ENCODE measurements around the gene RNASEH2A. TPM values are rescaled to one million over a fixed set of nuclear protein-coding genes. Genes with fewer than 3 reads are reported as not detected.
"Not testable (repeated sequence)": the region's sequence is repeated elsewhere in the genome, so short reads cannot be mapped to it uniquely, and the experiment has no call there.

RNASEH2A gene
- total RNA-seq, 2 experiments from 2014 or later = 34.8 to 38.4 TPM

- Mint-ChIP-seq H3K36me3 (ENCODE audit: low read depth) (no peaks in the 10 kb centered on the region), H3K4me1 (peaks cover 32% of the 10 kb centered on the region), H3K27me3 (peaks cover 67% of the 10 kb centered on the region), H3K27ac (no peak overlapping the region), H3K4me3 (peak overlapping the region; percentile 24), H3K9me3 (no peaks in the 10 kb centered on the region)
- ChIA-PET POLR2A (no interaction called here), CTCF (no interaction called here)
- peak; percentile 64 for DNase-seq
Measured at GRCh38 chr19:12840091-12841079, 34.0 kb downstream of the RNASEH2A start.

GRCh38 chr19:12841094-12841493 lies 34.7 kb downstream of the RNASEH2A start:
- H3K27me3 Mint-ChIP-seq = peaks cover 61% of the 10 kb centered on the region
- POLR2A ChIA-PET = no interaction called here
- CTCF ChIA-PET = no interaction called here
- no peak overlapping the region for H3K27ac Mint-ChIP-seq
- H3K4me1 Mint-ChIP-seq = peaks cover 32% of the 10 kb centered on the region
- peak overlapping the region; percentile 24 for H3K4me3 Mint-ChIP-seq
- peak; percentile 30 for DNase-seq
- H3K9me3 Mint-ChIP-seq = no peaks in the 10 kb centered on the region
- no peaks in the 10 kb centered on the region for H3K36me3 Mint-ChIP-seq (ENCODE audit: low read depth)

DNA sequence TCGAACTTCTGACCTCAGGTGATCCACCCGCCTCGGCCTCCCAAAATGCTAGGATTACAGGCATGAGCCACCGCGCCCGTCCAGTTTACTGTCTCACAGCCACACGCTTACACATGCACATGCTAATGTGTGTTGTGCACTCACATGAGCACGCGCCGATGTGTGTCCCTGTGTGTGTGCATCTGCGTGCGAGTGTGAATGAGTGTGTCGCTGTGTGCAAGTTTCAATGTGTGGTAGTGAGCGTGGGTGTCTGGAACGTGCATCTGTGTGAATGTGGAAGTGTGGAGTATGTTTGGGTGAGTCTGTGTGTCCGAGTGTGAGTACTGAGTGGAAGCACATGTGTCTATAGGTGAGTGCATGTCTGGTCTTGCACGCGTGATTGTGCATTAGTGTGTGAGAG lies 36.1 kb downstream of the RNASEH2A start:
- ChIA-PET CTCF (no interaction called here), POLR2A (no interaction called here)
- DNase-seq = no peak
- Mint-ChIP-seq H3K27ac (no peak overlapping the region), H3K4me1 (peaks cover 34% of the 10 kb centered on the region), H3K9me3 (no peaks in the 10 kb centered on the region), H3K27me3 (peaks cover 52% of the 10 kb centered on the region), H3K36me3 (ENCODE audit: low read depth) (no peaks in the 10 kb centered on the region), H3K4me3 (no peak overlapping the region)

DNA sequence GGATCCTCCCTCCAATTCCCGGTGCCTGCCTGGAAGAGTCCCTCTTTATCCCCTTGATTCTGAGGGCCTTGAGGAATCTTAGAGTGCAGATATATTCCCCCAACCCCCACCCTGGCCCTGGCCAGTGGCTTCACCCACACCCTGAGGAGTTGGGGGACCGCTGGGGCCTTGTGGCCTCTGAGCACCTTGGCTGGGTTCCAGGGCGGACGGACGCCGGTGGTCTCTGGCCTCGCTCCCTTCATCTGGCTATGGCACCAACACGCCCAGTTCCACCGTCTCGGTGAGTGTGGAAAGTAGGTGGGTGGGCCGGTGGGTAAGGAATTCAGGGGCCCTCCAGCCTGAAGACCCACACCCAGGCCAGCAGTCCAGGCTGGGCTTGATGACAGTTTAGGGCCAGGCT lies 36.9 kb downstream of the RNASEH2A start:
- peaks cover 46% of the 10 kb centered on the region for H3K27me3 Mint-ChIP-seq
- no peak overlapping the region for H3K4me3 Mint-ChIP-seq
- no peaks in the 10 kb centered on the region for H3K9me3 Mint-ChIP-seq
- H3K27ac Mint-ChIP-seq = no peak overlapping the region
- POLR2A ChIA-PET = no interaction called here
- DNase-seq = no peak
- no peaks in the 10 kb centered on the region for H3K36me3 Mint-ChIP-seq (ENCODE audit: low read depth)
- CTCF ChIA-PET = interaction anchor here (1.1 kb wide), 1 partner anchor 84 kb away, joined by 3 read pairs; no protein-coding TSS in a partner anchor
- H3K4me1 Mint-ChIP-seq = peaks cover 37% of the 10 kb centered on the region

GRCh38 chr19:12843999-12844732 lies 37.8 kb downstream of the RNASEH2A start:
- no peak for DNase-seq
- Mint-ChIP-seq H3K4me1 (peaks cover 32% of the 10 kb centered on the region), H3K36me3 (ENCODE audit: low read depth) (no peaks in the 10 kb centered on the region), H3K9me3 (no peaks in the 10 kb centered on the region), H3K27ac (no peak overlapping the region), H3K4me3 (no peak overlapping the region), H3K27me3 (peaks cover 40% of the 10 kb centered on the region)
- CTCF ChIA-PET = interaction anchor here (1.1 to 4.3 kb wide), 3 partner anchors 83 to 87 kb away, joined by 3 to 28 read pairs (median 6); no protein-coding TSS in a partner anchor
- POLR2A ChIA-PET = no interaction called here

DNA sequence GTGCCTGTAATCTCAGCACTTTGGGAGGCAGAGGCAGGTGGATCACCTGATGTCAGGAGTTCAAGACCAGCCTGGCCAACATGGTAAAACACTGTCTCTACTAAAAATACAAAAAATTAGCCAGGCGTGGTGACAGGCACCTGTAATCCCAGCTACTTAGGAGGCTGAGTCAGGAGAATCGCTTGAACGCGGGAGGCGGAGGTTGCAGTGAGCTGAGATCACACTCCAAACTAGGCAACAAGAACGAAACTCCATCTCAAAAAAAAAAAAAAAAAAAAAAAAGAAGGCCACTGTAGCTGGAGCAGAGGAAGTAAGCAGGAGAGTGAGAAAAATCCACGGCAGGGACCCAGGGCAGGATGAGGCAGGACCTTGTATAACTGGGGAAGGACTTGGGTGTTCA lies 40.2 kb downstream of the RNASEH2A start:
- H3K27ac Mint-ChIP-seq = not testable (repeated sequence)

GRCh38 chr19:12847159-12848139 lies 41.1 kb downstream of the RNASEH2A start:
- POLR2A ChIA-PET = interaction anchor here (1.0 to 2.0 kb wide), 5 partner anchors 11 to 110 kb away, joined by 3 to 11 read pairs (median 3); partner anchors contain the start of genes DNASE2 and GET3
- Mint-ChIP-seq H3K4me3 (peak overlapping the region; percentile 21), H3K27me3 (peaks cover 13% of the 10 kb centered on the region), H3K27ac (no peak overlapping the region), H3K4me1 (peaks cover 7% of the 10 kb centered on the region), H3K9me3 (no peaks in the 10 kb centered on the region), H3K36me3 (ENCODE audit: low read depth) (no peaks in the 10 kb centered on the region)
- peak; percentile 83 for DNase-seq
- CTCF ChIA-PET = interaction anchor here (0.6 to 5.2 kb wide), 46 partner anchors 10 to 1759 kb away, joined by 3 to 51 read pairs (median 4); partner anchors contain the start of genes DNASE2, GCDH, GET3 and JUNB

More for the DNA sequence above, 40.2 kb downstream of the RNASEH2A start:
- H3K36me3 Mint-ChIP-seq (ENCODE audit: low read depth); DNase-seq; H3K4me1 Mint-ChIP-seq; H3K4me3 Mint-ChIP-seq; H3K9me3 Mint-ChIP-seq: not testable (repeated sequence)
- H3K27me3 Mint-ChIP-seq = peaks cover 18% of the 10 kb centered on the region
- ChIA-PET CTCF (interaction anchor here (0.6 to 5.2 kb wide), 29 partner anchors 9 to 215 kb away, joined by 3 to 51 read pairs (median 5); partner anchors contain the start of genes GCDH, GET3, JUNB and RNASEH2A), POLR2A (interaction anchor here (1.2 to 2.0 kb wide), 2 partner anchors 10 to 54 kb away, joined by 3 to 6 read pairs; no protein-coding TSS in a partner anchor)

- Mint-ChIP-seq H3K27me3 (peaks cover 2% of the 10 kb centered on the region), H3K36me3 (ENCODE audit: low read depth) (no peaks in the 10 kb centered on the region), H3K4me1 (no peaks in the 10 kb centered on the region), H3K9me3 (no peaks in the 10 kb centered on the region), H3K4me3 (no peak overlapping the region), H3K27ac (no peak overlapping the region)
- ChIA-PET CTCF (no interaction called here), POLR2A (no interaction called here)
- no peak for DNase-seq
Measured at GRCh38 chr19:12856653-12857052, 50.3 kb downstream of the RNASEH2A start.

GRCh38 chr19:12858041-12858928 lies 51.9 kb downstream of the RNASEH2A start:
- Mint-ChIP-seq H3K27ac (no peak overlapping the region), H3K9me3 (no peaks in the 10 kb centered on the region), H3K4me1 (no peaks in the 10 kb centered on the region), H3K4me3 (no peak overlapping the region), H3K27me3 (peaks cover 2% of the 10 kb centered on the region), H3K36me3 (ENCODE audit: low read depth) (no peaks in the 10 kb centered on the region)
- ChIA-PET CTCF (interaction anchor here (0.8 to 1.0 kb wide), 2 partner anchors 10 kb away, joined by 3 to 5 read pairs; no protein-coding TSS in a partner anchor), POLR2A (no interaction called here)
- no peak for DNase-seq

DNA sequence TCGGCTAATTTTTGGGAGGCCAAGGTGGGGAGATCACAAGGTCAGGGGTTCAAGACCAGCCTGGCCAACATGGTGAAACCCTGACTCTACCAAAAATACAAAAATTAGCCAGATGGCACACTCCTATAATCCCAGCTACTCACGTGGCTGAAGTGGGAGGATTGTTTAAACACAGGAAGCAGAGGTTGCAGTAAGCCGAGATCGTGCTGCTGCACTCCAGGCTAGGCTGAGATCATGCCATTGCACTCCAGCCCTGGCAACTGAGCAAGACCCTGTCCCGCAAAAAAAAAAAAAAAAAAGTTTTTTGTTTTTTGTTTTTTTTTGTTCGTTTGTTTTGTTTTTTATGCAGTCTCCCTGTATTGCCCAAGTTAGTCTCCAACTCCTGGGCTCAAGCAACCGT lies 53.2 kb downstream of the RNASEH2A start:
- no peak for DNase-seq
- Mint-ChIP-seq H3K27ac (no peak overlapping the region), H3K9me3 (no peaks in the 10 kb centered on the region), H3K4me1 (no peaks in the 10 kb centered on the region), H3K4me3 (no peak overlapping the region), H3K36me3 (ENCODE audit: low read depth) (no peaks in the 10 kb centered on the region), H3K27me3 (peaks cover 5% of the 10 kb centered on the region)
- ChIA-PET POLR2A (no interaction called here), CTCF (interaction anchor here (1.0 kb wide), 1 partner anchor 12 kb away, joined by 3 read pairs; no protein-coding TSS in a partner anchor)
